CD4-positive, alpha-beta T cell treated with Interleukin-12 subunit alpha and Interleukin-12 subunit beta, for 1 hour (primary cell): ENCODE results near the gene ACTR1B.
"Not testable (repeated sequence)": the region's sequence is repeated elsewhere in the genome, so short reads cannot be mapped to it uniquely, and the experiment has no call there.

ENCODE experiments used
- DNase-seq: peaks from one replicate; pipeline ENCODE4 v3.0.0-alpha.2; 2020

ACTR1B gene

DNA sequence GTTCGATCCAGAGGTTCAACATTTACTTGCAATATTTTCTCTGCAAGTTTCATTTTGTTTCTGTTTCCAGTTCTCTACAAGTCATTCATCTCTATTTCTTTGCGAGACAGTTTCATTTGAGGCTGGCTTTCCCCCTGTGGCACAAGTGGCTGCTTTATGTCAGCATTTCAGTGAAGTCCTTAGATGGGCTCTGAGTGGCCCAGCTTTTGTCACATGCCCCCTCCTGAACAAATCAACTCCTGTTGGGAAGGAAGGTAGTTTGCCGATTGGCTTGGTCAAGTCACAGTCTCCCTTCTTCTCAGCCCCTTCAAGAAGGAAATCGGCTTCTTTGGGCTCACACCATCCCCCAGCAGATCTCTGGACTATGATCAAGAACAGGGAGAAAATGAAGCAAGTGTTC, 55.1 kb downstream of the ACTR1B start:
- not testable (repeated sequence) for DNase-seq
